Bronchial epithelial cell (primary cell): ENCODE data around the gene MINPP1. TPM values are rescaled to one million over a fixed set of nuclear protein-coding genes. Genes with fewer than 3 reads are reported as not detected.
"Not testable (repeated sequence)": the region's sequence is repeated elsewhere in the genome, so short reads cannot be mapped to it uniquely, and the experiment has no call there.

Experiments
- DNase-seq: peaks from one replicate; pipeline ENCODE4 v3.0.0-alpha.2; 2010; ENCODE audit warnings: low read depth
- FAIRE-seq: peaks from 2 replicates; lab custom pipeline; 2011; peaks lifted over from hg19 to GRCh38; lab: Jason Lieb, UNC
- H3K27me3 ChIP-seq: 2 replicates; pipeline ENCODE4 v1.5.1; 2011; ENCODE audit warnings: low read length; ENCODE audit not compliant: control insufficient read depth, insufficient read depth
- H3K36me3 ChIP-seq: 2 replicates; pipeline ENCODE4 v1.5.1; 2011; ENCODE audit warnings: low read length; ENCODE audit not compliant: control insufficient read depth, insufficient read depth
- H3K4me3 ChIP-seq: 2 replicates; pipeline ENCODE4 v1.5.1; 2011; ENCODE audit warnings: mild to moderate bottlenecking, low read depth, low read length, control low read depth
- CTCF ChIP-seq: IDR thresholded peaks from 2 replicates; pipeline ENCODE4 v1.5.1; 2011; ENCODE audit warnings: mild to moderate bottlenecking, moderate library complexity, low read length, control low read depth, inconsistent platforms; ENCODE audit not compliant: insufficient read depth, severe bottlenecking
- total RNA-seq: library from RNA; depleted of rRNA; stranded (reverse); fragments of >200 nt; gene quantifications from 2 replicates; pipeline ENCODE4 v1.2.1, GENCODE V29; 2014

Gene MINPP1
- total RNA-seq, 1 donor from 2014 or later, result 12.1 TPM

- DNase-seq, result no peak
- Histone ChIP-seq H3K4me3 (no peak overlapping the region), H3K36me3 (no peaks in the 10 kb centered on the region), H3K27me3 (peaks cover 6% of the 10 kb centered on the region)
- no peak for TF ChIP-seq CTCF
- no peak for FAIRE-seq
These were observed 75.3 kb downstream of the MINPP1 start for GRCh38 chr10:87580016-87580415.

GRCh38 chr10:87585565-87586514 lies 81.1 kb downstream of the MINPP1 start:
- H3K4me3 ChIP-seq, result no peak overlapping the region
- FAIRE-seq (no peak), DNase-seq (peak; percentile 92)
- H3K27me3 ChIP-seq, result no peaks in the 10 kb centered on the region
- no peak for TF ChIP-seq CTCF
- H3K36me3 ChIP-seq, result no peaks in the 10 kb centered on the region

- no peaks in the 10 kb centered on the region for H3K36me3 ChIP-seq
- no peak overlapping the region for H3K4me3 ChIP-seq
- FAIRE-seq (no peak), DNase-seq (peak; percentile 40)
- TF ChIP-seq CTCF, result no peak
- no peaks in the 10 kb centered on the region for H3K27me3 ChIP-seq
These were observed 85.0 kb downstream of the MINPP1 start for GRCh38 chr10:87589645-87590051.

- no peak for TF ChIP-seq CTCF
- Histone ChIP-seq H3K27me3 (no peaks in the 10 kb centered on the region), H3K4me3 (no peak overlapping the region), H3K36me3 (no peaks in the 10 kb centered on the region)
- DNase-seq (no peak), FAIRE-seq (no peak)
These were observed 86.3 kb downstream of the MINPP1 start for GRCh38 chr10:87590705-87591588.

- Histone ChIP-seq H3K36me3 (no peaks in the 10 kb centered on the region), H3K4me3 (no peak overlapping the region), H3K27me3 (no peaks in the 10 kb centered on the region)
- no peak for TF ChIP-seq CTCF
- DNase-seq (no peak), FAIRE-seq (no peak)
These were observed 86.8 kb downstream of the MINPP1 start for GRCh38 chr10:87591589-87591886.

- FAIRE-seq, H3K27me3 ChIP-seq, H3K4me3 ChIP-seq, H3K36me3 ChIP-seq, DNase-seq: not testable (repeated sequence)
These were observed 88.2 kb downstream of the MINPP1 start for GRCh38 chr10:87592920-87593319.
